IMR-90 (cell line): ENCODE data around the gene CDS2. TPM values are rescaled to one million over a fixed set of nuclear protein-coding genes. Genes with fewer than 3 reads are reported as not detected.

Experiments used
- ATAC-seq: fragments of 200-7000 bp; cut with Tn5 transposase; 2 replicates; pipeline ENCODE4 v1.9.1; 2020; ENCODE audit warnings: low read depth, mild to moderate bottlenecking, moderate library complexity
- BruUV-seq: library from RNA; stranded (reverse); fragments of 400-500 nt; replicated peaks from 2 replicates; lab custom pipeline; 2021; lab: Mats Ljungman, UMichigan
- CTCF ChIA-PET: fragments of 300-600 bp; formaldehyde crosslinking; extraction: SDS; loops from one replicate; lab custom pipeline; 2021; ENCODE audit warnings: antibody characterized with exemption; lab: Yijun Ruan, JAX
- POLR2A ChIA-PET: fragments of 300-600 bp; sonication (Branson Sonifier 250); formaldehyde crosslinking; loops from one replicate; lab custom pipeline; 2022; ENCODE audit warnings: antibody characterized with exemption; ENCODE audit not compliant: unreplicated experiment; lab: Charles Lee
- DNase-seq: peaks from one replicate; pipeline ENCODE4 v3.0.0; 2013
- H2AFZ ChIP-seq: replicated peaks from 2 replicates; pipeline ENCODE3; 2013; ENCODE audit warnings: low read length, mild to moderate bottlenecking; ENCODE audit not compliant: poor library complexity
- H2AK5ac ChIP-seq: 2 replicates; pipeline ENCODE4 v1.6.1; 2013; ENCODE audit warnings: low read depth, low read length, inconsistent platforms
- H2AK9ac ChIP-seq: replicated peaks from 2 replicates; pipeline ENCODE3; 2013; ENCODE audit warnings: mild to moderate bottlenecking, low read depth, low read length, moderate library complexity; ENCODE audit not compliant: poor library complexity
- H2BK120ac ChIP-seq: 2 replicates; pipeline ENCODE4 v1.6.1; 2013; ENCODE audit warnings: low read depth, low read length, inconsistent platforms
- H2BK15ac ChIP-seq: 3 replicates; pipeline ENCODE4 v1.6.1; 2013; ENCODE audit warnings: low read depth, low read length, inconsistent platforms
- H2BK20ac ChIP-seq: 2 replicates; pipeline ENCODE4 v1.6.1; 2013; ENCODE audit warnings: low read depth, mild to moderate bottlenecking, inconsistent platforms, low read length, moderate library complexity
- H2BK5ac ChIP-seq: 2 replicates; pipeline ENCODE4 v1.6.1; 2013; ENCODE audit warnings: mild to moderate bottlenecking, low read depth, low read length, inconsistent platforms; ENCODE audit not compliant: poor library complexity, severe bottlenecking
- H3K14ac ChIP-seq: replicated peaks from 2 replicates; pipeline ENCODE4 v1.6.1; 2013; ENCODE audit warnings: low read depth, low read length, inconsistent platforms
- H3K18ac ChIP-seq: 2 replicates; pipeline ENCODE4 v1.6.1; 2013; ENCODE audit warnings: low read depth, low read length, control low read depth
- H3K23ac ChIP-seq: 2 replicates; pipeline ENCODE4 v1.6.1; 2013; ENCODE audit warnings: low read depth, low read length, inconsistent platforms
- H3K27ac ChIP-seq: 2 replicates; pipeline ENCODE4 v1.5.1; 2013; ENCODE audit warnings: mild to moderate bottlenecking, control low read depth, low read length; ENCODE audit not compliant: insufficient read depth
- H3K27me3 ChIP-seq: 2 replicates; pipeline ENCODE4 v1.6.1; 2013; ENCODE audit warnings: low read length; ENCODE audit not compliant: control insufficient read depth, insufficient read depth
- H3K36me3 ChIP-seq: 2 replicates; pipeline ENCODE4 v1.6.1; 2013; ENCODE audit warnings: low read length, mixed read lengths; ENCODE audit not compliant: control insufficient read depth, insufficient read depth
- H3K4ac ChIP-seq: 2 replicates; pipeline ENCODE4 v1.6.1; 2013; ENCODE audit warnings: low read depth, low read length, inconsistent platforms
- H3K4me1 ChIP-seq: 2 replicates; pipeline ENCODE4 v1.6.1; 2013; ENCODE audit warnings: low read length, mixed read lengths; ENCODE audit not compliant: control insufficient read depth, insufficient read depth
- H3K4me2 ChIP-seq: 2 replicates; pipeline ENCODE4 v1.6.1; 2013; ENCODE audit warnings: low read depth, mild to moderate bottlenecking, control low read depth, low read length, moderate library complexity
- H3K4me3 ChIP-seq: 2 replicates; pipeline ENCODE4 v1.5.1; 2013; ENCODE audit warnings: low read depth, mild to moderate bottlenecking, control low read depth, low read length, moderate library complexity; ENCODE audit not compliant: insufficient read depth
- H3K56ac ChIP-seq: 2 replicates; pipeline ENCODE4 v1.6.1; 2013; ENCODE audit warnings: low read length, inconsistent platforms; ENCODE audit not compliant: insufficient read depth; ENCODE audit errors: extremely low read depth
- H3K79me1 ChIP-seq, 2 experiments: 2 replicates each; pipeline ENCODE4 v1.6.1; 2013; ENCODE audit warnings: low read length in 2 of 2, inconsistent platforms in 1 of 2, low read depth in 1 of 2
- H3K9ac ChIP-seq: 2 replicates; pipeline ENCODE4 v1.6.1; 2013; ENCODE audit warnings: low read depth, low read length, control low read depth
- H3K9me1 ChIP-seq: 2 replicates; pipeline ENCODE4 v1.6.1; 2013; ENCODE audit warnings: low read length, inconsistent platforms; ENCODE audit not compliant: insufficient read depth
- H3K9me3 ChIP-seq: 2 replicates; pipeline ENCODE4 v1.6.1; 2013; ENCODE audit warnings: low read length; ENCODE audit not compliant: control insufficient read depth, insufficient read depth
- H4K20me1 ChIP-seq: 2 replicates; pipeline ENCODE4 v1.6.1; 2013; ENCODE audit warnings: low read length, inconsistent platforms; ENCODE audit not compliant: insufficient read depth
- H4K5ac ChIP-seq: 2 replicates; pipeline ENCODE4 v1.6.1; 2013; ENCODE audit warnings: mild to moderate bottlenecking, low read depth, low read length, control low read depth
- H4K8ac ChIP-seq, 2 experiments: 2 replicates each; pipeline ENCODE4 v1.6.1; 2013; ENCODE audit warnings: low read depth in 2 of 2, low read length in 2 of 2, control low read depth in 1 of 2, inconsistent platforms in 1 of 2
- H4K91ac ChIP-seq: 2 replicates; pipeline ENCODE4 v1.6.1; 2013; ENCODE audit warnings: low read depth, low read length, inconsistent platforms; ENCODE audit not compliant: insufficient read depth
- BHLHE40 ChIP-seq: fragments of 150-350 bp; IDR thresholded peaks from 2 replicates; pipeline ENCODE4 v1.6.1; 2016; ENCODE audit warnings: mild to moderate bottlenecking, low read depth, low read length
- FOS ChIP-seq: fragments of 150-350 bp; IDR thresholded peaks from 2 replicates; pipeline ENCODE4 v1.6.1; 2016; ENCODE audit warnings: low read depth, low read length
- MAFK ChIP-seq: IDR thresholded peaks from 2 replicates; pipeline ENCODE4 v1.6.1; 2012; ENCODE audit warnings: low read depth, low read length, improper control_type of control experiment
- RCOR1 ChIP-seq: IDR thresholded peaks from 2 replicates; pipeline ENCODE4 v1.6.1; 2012; ENCODE audit warnings: mild to moderate bottlenecking, low read length, improper control_type of control experiment; ENCODE audit not compliant: insufficient replicate concordance
- SMC3 ChIP-seq: fragments of 150-350 bp; IDR thresholded peaks from 2 replicates; pipeline ENCODE4 v1.6.1; 2016; ENCODE audit warnings: low read depth, mild to moderate bottlenecking, antibody characterized with exemption, low read length, moderate library complexity
- WGBS, 2 experiments: methylation state at CpG; one replicate each; pipeline versions ENCODE4 v1.1.5 to v1.1.7; 2013; ENCODE audit warnings: missing lambda C conversion rate in 2 of 2; ENCODE audit not compliant: insufficient read length in 1 of 2; ENCODE audit errors: extremely low coverage in 2 of 2; 5-methylcytosine and 5-hydroxymethylcytosine counted together
- dilution Hi-C: fragments of 300-500 bp; cut with HindIII; formaldehyde crosslinking; loops from one replicate; pipeline ENCODE4 v1.14.3; 2018; ENCODE audit warnings: low sequenced_read_pairs; ENCODE audit not compliant: unreplicated experiment
- in situ Hi-C: fragments of 300-500 bp; cut with MboI; formaldehyde crosslinking; loops from 3 replicates; pipeline ENCODE4 v1.14.3; 2019; ENCODE audit warnings: low sequenced_read_pairs, inconsistent platforms, mixed read lengths
- intact Hi-C: fragments of 100-400 bp; cut with micrococcal nuclease; formaldehyde crosslinking; loops from 2 replicates; pipeline ENCODE4 v1.10.0; 2022
- polyA plus RNA-seq, 3 experiments: library from polyadenylated mRNA; depleted of rRNA; stranded (reverse); fragments of >200 nt; gene quantifications; 2 replicates each; pipeline ENCODE4 v1.2.3, GENCODE V29; 2012; ENCODE audit warnings: low replicate concordance in 1 of 3
- total RNA-seq: library from RNA; depleted of rRNA; stranded (reverse); fragments of >200 nt; gene quantifications from 2 replicates; pipeline ENCODE4 v1.2.3, GENCODE V29; 2012
- TF ChIP-seq, protein P1 (sequence below): fragments of 150-350 bp; IDR thresholded peaks from 2 replicates; pipeline ENCODE4 v1.6.1; 2016; ENCODE audit warnings: low read depth, mild to moderate bottlenecking, low read length, moderate library complexity, borderline replicate concordance
- TF ChIP-seq, protein P2 (sequence below): conservative IDR thresholded peaks from 2 replicates; pipeline ENCODE4 v1.5.1; 2012; ENCODE audit warnings: mild to moderate bottlenecking, low read depth, low read length, improper control_type of control experiment

The CDS2 gene
- total and polyA plus RNA-seq, 2 of the 4 experiments (the other 2 are of a cell fraction) = 17.0 to 47.1 TPM

DNA sequence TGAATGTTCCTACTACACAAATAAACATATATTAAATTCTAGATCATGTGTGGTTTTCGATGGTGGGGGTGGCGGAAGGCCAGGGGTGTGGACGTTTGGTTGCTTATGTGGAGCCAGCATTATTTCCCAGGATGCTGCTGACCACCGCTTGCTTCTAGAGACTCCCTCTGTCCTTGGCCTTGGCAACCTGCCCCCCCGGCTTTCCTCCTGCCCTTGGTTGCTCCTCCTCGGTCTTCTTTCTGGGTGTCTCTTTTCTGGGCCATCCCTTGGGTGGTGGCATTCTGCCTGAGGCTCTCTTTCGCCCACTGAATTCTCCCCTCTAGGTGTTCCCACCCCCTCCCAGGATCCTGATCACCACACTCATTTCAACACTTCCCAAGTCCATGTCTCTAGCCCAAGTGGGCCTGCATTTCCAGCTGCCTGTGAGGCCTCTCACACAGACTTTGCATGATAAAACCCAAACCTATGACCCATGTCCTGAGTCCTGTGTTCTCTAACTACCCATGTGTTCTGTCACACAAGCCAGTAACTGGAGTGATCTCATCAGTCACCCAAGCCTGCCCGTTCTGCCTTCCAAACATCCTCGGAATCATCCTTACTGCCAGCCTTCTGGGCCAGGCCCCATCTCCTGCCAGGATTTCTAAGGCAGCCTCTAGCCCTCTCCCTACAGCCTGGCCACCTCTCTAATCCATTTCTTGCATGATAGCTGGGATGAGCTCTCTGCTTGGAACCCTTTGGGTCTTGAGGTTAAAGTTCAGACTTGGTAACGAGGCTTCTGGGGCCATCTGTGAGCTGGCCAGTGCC is 71.2 kb downstream of the CDS2 start:
- ATAC-seq (no peak), DNase-seq (no peak)
- dilution Hi-C loops = no loop called here
- ChIA-PET CTCF (interaction anchor here (0.9 kb wide), 1 partner anchor 71 kb away, joined by 4 read pairs; the partner anchor contains the start of gene CDS2), POLR2A (no interaction called here)
- no peak overlapping the region for H2BK20ac ChIP-seq
- no peak overlapping the region for H3K4me3 ChIP-seq
- H2AFZ ChIP-seq = no peak overlapping the region
- no TSS peak for BruUV-seq
- H4K91ac ChIP-seq = no peak overlapping the region
- no peak overlapping the region for H3K14ac ChIP-seq
- H3K4me2 ChIP-seq = no peak overlapping the region
- H3K27ac ChIP-seq = no peak overlapping the region
- no peak overlapping the region for H4K8ac ChIP-seq
- peaks cover 8% of the 10 kb centered on the region for H3K9me1 ChIP-seq
- no peak overlapping the region for H3K4ac ChIP-seq
- intact Hi-C loops = no loop called here
- no peak for TF ChIP-seq BHLHE40
- TF ChIP-seq MAFK = no peak
- TF ChIP-seq FOS = no peak
- TF ChIP-seq, protein P1, sequence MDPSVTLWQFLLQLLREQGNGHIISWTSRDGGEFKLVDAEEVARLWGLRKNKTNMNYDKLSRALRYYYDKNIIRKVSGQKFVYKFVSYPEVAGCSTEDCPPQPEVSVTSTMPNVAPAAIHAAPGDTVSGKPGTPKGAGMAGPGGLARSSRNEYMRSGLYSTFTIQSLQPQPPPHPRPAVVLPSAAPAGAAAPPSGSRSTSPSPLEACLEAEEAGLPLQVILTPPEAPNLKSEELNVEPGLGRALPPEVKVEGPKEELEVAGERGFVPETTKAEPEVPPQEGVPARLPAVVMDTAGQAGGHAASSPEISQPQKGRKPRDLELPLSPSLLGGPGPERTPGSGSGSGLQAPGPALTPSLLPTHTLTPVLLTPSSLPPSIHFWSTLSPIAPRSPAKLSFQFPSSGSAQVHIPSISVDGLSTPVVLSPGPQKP = no peak
- TF ChIP-seq RCOR1 = no peak
- TF ChIP-seq, protein P2, sequence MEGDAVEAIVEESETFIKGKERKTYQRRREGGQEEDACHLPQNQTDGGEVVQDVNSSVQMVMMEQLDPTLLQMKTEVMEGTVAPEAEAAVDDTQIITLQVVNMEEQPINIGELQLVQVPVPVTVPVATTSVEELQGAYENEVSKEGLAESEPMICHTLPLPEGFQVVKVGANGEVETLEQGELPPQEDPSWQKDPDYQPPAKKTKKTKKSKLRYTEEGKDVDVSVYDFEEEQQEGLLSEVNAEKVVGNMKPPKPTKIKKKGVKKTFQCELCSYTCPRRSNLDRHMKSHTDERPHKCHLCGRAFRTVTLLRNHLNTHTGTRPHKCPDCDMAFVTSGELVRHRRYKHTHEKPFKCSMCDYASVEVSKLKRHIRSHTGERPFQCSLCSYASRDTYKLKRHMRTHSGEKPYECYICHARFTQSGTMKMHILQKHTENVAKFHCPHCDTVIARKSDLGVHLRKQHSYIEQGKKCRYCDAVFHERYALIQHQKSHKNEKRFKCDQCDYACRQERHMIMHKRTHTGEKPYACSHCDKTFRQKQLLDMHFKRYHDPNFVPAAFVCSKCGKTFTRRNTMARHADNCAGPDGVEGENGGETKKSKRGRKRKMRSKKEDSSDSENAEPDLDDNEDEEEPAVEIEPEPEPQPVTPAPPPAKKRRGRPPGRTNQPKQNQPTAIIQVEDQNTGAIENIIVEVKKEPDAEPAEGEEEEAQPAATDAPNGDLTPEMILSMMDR = no peak
- TF ChIP-seq SMC3 = no peak
- in situ Hi-C loops = no loop called here
- no peak overlapping the region for H2BK5ac ChIP-seq
- no peaks in the 10 kb centered on the region for H3K9me3 ChIP-seq
- H3K9ac ChIP-seq = no peak overlapping the region
- H3K27me3 ChIP-seq = no peaks in the 10 kb centered on the region
- H3K79me1 ChIP-seq = peaks cover 0 to 20% of the 10 kb centered on the region in 2 experiments; a peak in 2 of 4 replicates
- H2BK120ac ChIP-seq = no peak overlapping the region
- H3K4me1 ChIP-seq = peaks cover 4% of the 10 kb centered on the region
- no peak overlapping the region for H2BK15ac ChIP-seq
- no peak overlapping the region for H2AK9ac ChIP-seq
- H3K18ac ChIP-seq = no peak overlapping the region
- H3K36me3 ChIP-seq = peaks cover 10% of the 10 kb centered on the region; the same call in 1 of the 2 replicates
- no peaks in the 10 kb centered on the region for H4K20me1 ChIP-seq
- H3K23ac ChIP-seq = no peak overlapping the region
- WGBS, 2 experiments = 80% methylated on average over 1 of the region's 10 CpGs; no CpG with 5 or more reads in 1 of the 2 experiments
- no peak overlapping the region for H3K56ac ChIP-seq
- H4K5ac ChIP-seq = no peak overlapping the region
- H2AK5ac ChIP-seq = no peak overlapping the region
